NB4 (cell line): ENCODE results near the gene ILDR2.

Source experiments
- CTCF ChIP-seq: IDR thresholded peaks from one replicate; pipeline ENCODE4 v1.5.1; 2012; ENCODE audit warnings: low read depth, low read length
- POLR2A ChIP-seq: IDR thresholded peaks from 2 replicates; pipeline ENCODE4 v1.6.1; 2011; ENCODE audit warnings: mild to moderate bottlenecking; ENCODE audit not compliant: insufficient read length; ENCODE audit errors: extremely low read depth

- TF ChIP-seq POLR2A (no peak), CTCF (no peak)
These were observed 61.2 kb downstream of the ILDR2 start for GRCh38 chr1:166914111-166914510.
